HepG2 (cell line): Measurements from ENCODE around the gene ORC3. TPM values are rescaled to one million over a fixed set of nuclear protein-coding genes. Genes with fewer than 3 reads are reported as not detected.

Experiments
- ATAC-seq: fragments of 200-7000 bp; cut with Tn5 transposase; 3 replicates; pipeline ENCODE4 v1.9.1; 2020; ENCODE audit warnings: mild to moderate bottlenecking, moderate library complexity
- BruUV-seq: library from RNA; stranded (reverse); fragments of 400-500 nt; replicated peaks from 2 replicates; lab custom pipeline; 2021; lab: Mats Ljungman, UMichigan
- CTCF ChIA-PET: fragments of 300-600 bp; formaldehyde crosslinking; extraction: SDS; loops from one replicate; lab custom pipeline; 2021; ENCODE audit warnings: low total read pairs, inconsistent platforms, low intra/inter-chr PET ratio; lab: Yijun Ruan, JAX
- POLR2A ChIA-PET: fragments of 350-600 bp; sonication (Branson Sonifier 250); formaldehyde crosslinking; loops from one replicate; lab custom pipeline; 2020; ENCODE audit warnings: antibody characterized with exemption, inconsistent platforms; lab: Yijun Ruan, JAX
- DNase-seq: peaks from one replicate; pipeline ENCODE4 v3.0.0-alpha.2; 2015; ENCODE audit warnings: low spot score
- FAIRE-seq: peaks from 3 replicates; lab custom pipeline; 2011; peaks lifted over from hg19 to GRCh38; lab: Jason Lieb, UNC
- H2AFZ ChIP-seq: one replicate; pipeline ENCODE4 v1.6.1; 2011; ENCODE audit warnings: low read length, inconsistent platforms
- H3K27ac ChIP-seq: fragments of 300-600 bp; 3 replicates; pipeline ENCODE4 v1.8.0; 2011; ENCODE audit warnings: mixed run types, mild to moderate bottlenecking, mixed read lengths, low read length, inconsistent platforms; ENCODE audit not compliant: insufficient read depth; ENCODE audit errors: extremely low read length
- H3K27me3 ChIP-seq, 2 experiments: fragments of 200-600 bp in 1 of 2; 2 replicates in 1 of 2; 3 replicates in 1 of 2; pipeline versions ENCODE4 v1.6.0 to v1.8.0; 2011; ENCODE audit warnings: low read length in 2 of 2, mild to moderate bottlenecking in 2 of 2, moderate library complexity in 2 of 2, inconsistent platforms in 1 of 2; ENCODE audit not compliant: insufficient read depth in 2 of 2, control insufficient read depth in 1 of 2
- H3K36me3 ChIP-seq, 2 experiments: fragments of 200-600 bp in 1 of 2; replicated peaks in 1 of 2; 2 replicates in 1 of 2; 3 replicates in 1 of 2; pipeline versions ENCODE4 v1.5.1 to v1.8.0; 2011; ENCODE audit warnings: low read length in 2 of 2, inconsistent platforms in 1 of 2; ENCODE audit not compliant: insufficient read depth in 2 of 2, control insufficient read depth in 1 of 2
- H3K4me1 ChIP-seq: 2 replicates; pipeline ENCODE4 v1.5.1; 2012; ENCODE audit warnings: low read length, inconsistent platforms; ENCODE audit not compliant: insufficient read depth
- H3K4me2 ChIP-seq: 2 replicates; pipeline ENCODE4 v1.6.0; 2011; ENCODE audit warnings: low read depth, low read length, inconsistent platforms
- H3K4me3 ChIP-seq, 3 experiments: fragments of 200-600 bp in 1 of 3; sonication (generic), shearing (Covaris generic) in 1 of 3; replicated peaks in 1 of 3; 2 replicates each; pipeline ENCODE4 v1.5.1; 2011 to 2016; ENCODE audit warnings: low read length in 3 of 3, inconsistent platforms in 2 of 3, low read depth in 2 of 3, mild to moderate bottlenecking in 2 of 3, control low read depth in 1 of 3, mixed read lengths in 1 of 3; ENCODE audit not compliant: insufficient read depth in 1 of 3
- H3K79me2 ChIP-seq: one replicate; pipeline ENCODE4 v1.6.1; 2011; ENCODE audit warnings: low read length, inconsistent platforms; ENCODE audit not compliant: insufficient read depth
- H3K9ac ChIP-seq: 2 replicates; pipeline ENCODE4 v1.6.0; 2011; ENCODE audit warnings: mild to moderate bottlenecking, low read depth, low read length, inconsistent platforms; ENCODE audit not compliant: insufficient read depth
- H3K9me3 ChIP-seq: 2 replicates; pipeline ENCODE4 v1.5.1; 2012; ENCODE audit warnings: mild to moderate bottlenecking, low read length
- H4K20me1 ChIP-seq: 2 replicates; pipeline ENCODE4 v1.6.0; 2011; ENCODE audit warnings: inconsistent platforms, mild to moderate bottlenecking, low read length, moderate library complexity; ENCODE audit not compliant: insufficient read depth
- AKAP8 ChIP-seq: sonication (generic); formaldehyde crosslinking; IDR thresholded peaks from 2 replicates; pipeline ENCODE4 v1.5.1; 2020; ENCODE audit warnings: mild to moderate bottlenecking, missing genetic modification reagents
- ATF1 ChIP-seq: IDR thresholded peaks from 2 replicates; pipeline ENCODE4 v1.6.1; 2016; ENCODE audit warnings: mild to moderate bottlenecking, control low read depth
- DMAP1 ChIP-seq: IDR thresholded peaks from 2 replicates; pipeline ENCODE4 v1.6.1; 2016
- NCOA5 ChIP-seq: sonication (generic); formaldehyde crosslinking; IDR thresholded peaks from 2 replicates; pipeline ENCODE4 v1.4.0; 2020; ENCODE audit warnings: missing genetic modification reagents
- NFIC ChIP-seq: IDR thresholded peaks from 2 replicates; pipeline ENCODE4 v1.6.1; 2012; ENCODE audit warnings: mild to moderate bottlenecking, low read length, inconsistent platforms
- NR3C1 ChIP-seq: sonication (generic); formaldehyde crosslinking; IDR thresholded peaks from 2 replicates; pipeline ENCODE4 v1.4.0; 2020; ENCODE audit warnings: missing genetic modification reagents
- PITX1 ChIP-seq: sonication (generic); formaldehyde crosslinking; IDR thresholded peaks from 2 replicates; pipeline ENCODE4 v1.5.1; 2020; ENCODE audit warnings: mild to moderate bottlenecking, missing genetic modification reagents
- PPARG ChIP-seq: conservative IDR thresholded peaks from 2 replicates; pipeline ENCODE4 v1.6.1; 2016; ENCODE audit warnings: missing biosample characterization, missing genetic modification reagents
- RFXANK ChIP-seq: IDR thresholded peaks from 2 replicates; pipeline ENCODE4 v1.6.1; 2016
- SIX1 ChIP-seq: sonication (generic); formaldehyde crosslinking; IDR thresholded peaks from 2 replicates; pipeline ENCODE4 v1.4.0; 2020; ENCODE audit warnings: missing genetic modification reagents, borderline replicate concordance
- SIX4 ChIP-seq: sonication (generic); formaldehyde crosslinking; IDR thresholded peaks from 2 replicates; pipeline ENCODE4 v1.4.0; 2020; ENCODE audit warnings: missing genetic modification reagents
- THYN1 ChIP-seq: sonication (generic); formaldehyde crosslinking; IDR thresholded peaks from 2 replicates; pipeline ENCODE4 v1.8.1; 2023; ENCODE audit warnings: low read depth, mild to moderate bottlenecking, moderate library complexity, missing genetic modification reagents, borderline replicate concordance
- ZKSCAN8 ChIP-seq: IDR thresholded peaks from 2 replicates; pipeline ENCODE4 v1.6.1; 2016; ENCODE audit warnings: borderline replicate concordance, missing genetic modification reagents, missing compliant biosample characterization
- ZNF10 ChIP-seq: sonication (generic); formaldehyde crosslinking; IDR thresholded peaks from 2 replicates; pipeline ENCODE4 v1.4.0; 2020; ENCODE audit warnings: mild to moderate bottlenecking, low read depth, missing genetic modification reagents, borderline replicate concordance
- ZNF142 ChIP-seq: sonication (generic); formaldehyde crosslinking; IDR thresholded peaks from 2 replicates; pipeline ENCODE4 v1.4.0; 2020; ENCODE audit warnings: missing genetic modification reagents
- ZNF414 ChIP-seq: sonication (generic); formaldehyde crosslinking; IDR thresholded peaks from 2 replicates; pipeline ENCODE4 v1.5.0; 2020; ENCODE audit warnings: missing genetic modification reagents
- ZNF460 ChIP-seq: sonication (generic); formaldehyde crosslinking; IDR thresholded peaks from 2 replicates; pipeline ENCODE4 v1.5.1; 2020; ENCODE audit warnings: missing genetic modification reagents, mild to moderate bottlenecking, borderline replicate concordance
- ZNF563 ChIP-seq: sonication (generic); formaldehyde crosslinking; IDR thresholded peaks from 2 replicates; pipeline ENCODE4 v1.8.0; 2022; ENCODE audit warnings: mild to moderate bottlenecking, moderate library complexity, missing genetic modification reagents
- ZNF652 ChIP-seq: IDR thresholded peaks from 2 replicates; pipeline ENCODE4 v1.6.1; 2016; ENCODE audit warnings: low read depth, borderline replicate concordance
- WGBS: methylation state at CpG from one replicate; pipeline ENCODE4 v1.1.6; 2017; ENCODE audit warnings: low lambda C conversion rate; 5-methylcytosine and 5-hydroxymethylcytosine counted together
- in situ Hi-C: cut with HindIII; loops from 2 replicates; pipeline ENCODE4 v1.10.0; 2017; ENCODE audit warnings: low pct_unique_long_range_greater_than_20kb; ENCODE audit not compliant: extremely low pct_ligation_motif_present
- intact Hi-C: fragments of 100-400 bp; cut with micrococcal nuclease; formaldehyde crosslinking; loops from one replicate; pipeline ENCODE4 v1.10.0; 2022; ENCODE audit not compliant: unreplicated experiment
- polyA plus RNA-seq, 8 experiments: library from polyadenylated mRNA; depleted of rRNA in 3 of 8; stranded (reverse) in 7 of 8; unstranded in 1 of 8; fragments of >200 nt; fragmentation: Illumina TruSeq in 4 of 8; extraction: Trizol in 4 of 8; gene quantifications; 2 replicates each; pipeline versions ENCODE4 v1.2.1 to v1.2.3, GENCODE V29; 2011 to 2016; ENCODE audit warnings: low read depth in 4 of 8, missing spikeins in 1 of 8, mixed read lengths in 1 of 8; ENCODE audit not compliant: insufficient read depth in 1 of 8
- total RNA-seq, 5 experiments: library from RNA; depleted of rRNA; stranded (reverse); fragments of >200 nt; fragmentation: Illumina TruSeq; extraction: Trizol; gene quantifications; 2 replicates each; pipeline ENCODE4 v1.2.3, GENCODE V29; 2016; ENCODE audit warnings: low read depth in 1 of 5

Gene ORC3
- total and polyA plus RNA-seq, 2 of the 13 experiments (the other 11 are each of a cell fraction or from before 2014, with no cell fraction given) = 21.8 to 43.5 TPM

- Histone ChIP-seq H3K36me3 (no peaks in the 10 kb centered on the region; a peak in 1 of 5 replicates), H3K4me2 (peak overlapping the region; percentile 71), H4K20me1 (peaks cover 30% of the 10 kb centered on the region), H2AFZ (peak overlapping the region; percentile 73), H3K9me3 (no peaks in the 10 kb centered on the region), H3K4me3 (peak overlapping the region; percentile 59 to 94 (median 60)), H3K4me1 (peaks cover 35% of the 10 kb centered on the region), H3K9ac (peak overlapping the region; percentile 71), H3K79me2 (peaks cover 45% of the 10 kb centered on the region), H3K27ac (peak overlapping the region; percentile 96), H3K27me3 (no peaks in the 10 kb centered on the region; a peak in 1 of 5 replicates)
- intact Hi-C loops = loop anchor here (1.0 kb wide), 2 partner anchors 31 to 97 kb away; no protein-coding TSS in a partner anchor
- ChIA-PET POLR2A (interaction anchor here (0.6 to 2.4 kb wide), 16 partner anchors 11 to 1654 kb away, joined by 3 to 14 read pairs (median 6); partner anchors contain the start of genes ORC3 and RARS2), CTCF (no interaction called here)
- in situ Hi-C loops = loop anchor here (5.0 kb wide), 1 partner anchor 95 kb away; no protein-coding TSS in a partner anchor
- ATAC-seq (peak; percentile 41), DNase-seq (peak; percentile 49), FAIRE-seq (no peak)
- WGBS = under 1% methylated on average over 7 of the region's 7 CpGs
- TSS peak; percentile 82 for BruUV-seq
- TF ChIP-seq NR3C1 (CRISPR knock-in tag) = no peak
- 0 out of 2 replicates have a peak, but pooled peaks have one; percentile 7 for TF ChIP-seq ATF1 (CRISPR knock-in tag)
- peak; percentile 7; the same call in 1 of the 2 replicates for TF ChIP-seq NFIC
- no peak for TF ChIP-seq THYN1
- no peak for TF ChIP-seq ZNF142 (CRISPR knock-in tag)
- TF ChIP-seq NCOA5 = no peak
- TF ChIP-seq ZNF460 (CRISPR knock-in tag) = no peak
- no peak for TF ChIP-seq ZNF563 (CRISPR knock-in tag)
- no peak for TF ChIP-seq ZKSCAN8 (CRISPR knock-in tag)
- TF ChIP-seq AKAP8 (CRISPR knock-in tag) = no peak
- peak; percentile 98 for TF ChIP-seq SIX1 (CRISPR knock-in tag)
- no peak for TF ChIP-seq ZNF652 (CRISPR knock-in tag)
- TF ChIP-seq PPARG (CRISPR knock-in tag) = 0 out of 2 replicates have a peak, but pooled peaks have one; percentile 41
- peak; percentile 89 for TF ChIP-seq SIX4
- no peak; the same call in 1 of the 2 replicates for TF ChIP-seq DMAP1
- TF ChIP-seq ZNF414 (CRISPR knock-in tag) = no peak
- TF ChIP-seq PITX1 (CRISPR knock-in tag) = no peak
- TF ChIP-seq RFXANK (CRISPR knock-in tag) = no peak
- TF ChIP-seq ZNF10 (CRISPR knock-in tag) = no peak
These were observed 112.6 kb downstream of the ORC3 start for GRCh38 chr6:87702589-87702945.
